ENCODE data around the gene DDX51.
"Not testable (repeated sequence)": the region's sequence is repeated elsewhere in the genome, so short reads cannot be mapped to it uniquely, and the experiment has no call there.

Gene DDX51

DNA sequence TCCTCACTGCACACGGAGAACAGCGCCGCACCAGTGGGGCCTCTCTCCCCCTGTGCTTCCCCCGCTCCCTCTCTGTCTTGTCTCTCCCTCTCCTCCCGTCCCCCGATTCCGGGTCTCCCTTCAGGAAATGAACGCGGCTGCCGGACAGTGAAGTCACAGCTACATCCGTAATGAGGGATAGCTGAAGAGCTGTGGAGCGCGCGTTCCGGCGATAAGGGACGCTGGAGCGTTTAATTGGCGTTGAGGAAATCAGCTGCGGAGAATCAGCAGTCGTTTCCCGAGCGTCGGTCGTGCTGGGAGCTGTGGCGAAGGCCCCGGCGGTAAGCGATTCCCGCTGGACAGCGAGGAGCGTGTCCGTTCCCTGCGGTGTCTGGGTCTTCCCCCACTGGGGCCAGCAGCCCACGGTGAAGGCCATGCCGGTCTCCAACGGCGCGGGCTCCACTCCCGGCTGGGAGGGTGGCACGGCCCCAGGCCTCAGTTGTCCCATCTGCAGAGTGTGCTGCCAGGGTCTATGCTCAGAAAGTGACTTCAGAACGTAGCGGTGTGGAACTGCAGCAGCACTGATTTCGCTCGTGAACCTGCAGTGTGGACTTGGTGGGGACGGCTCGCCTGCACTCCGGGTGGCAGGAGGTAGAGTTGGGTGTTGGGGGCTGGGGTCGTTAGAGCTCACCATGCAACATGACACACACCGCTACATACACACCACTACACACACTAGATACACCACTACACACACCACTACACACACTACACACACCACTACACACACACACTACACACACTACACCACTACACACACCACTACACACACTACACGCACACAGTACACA lies 11.0 kb upstream of the DDX51 start:
- no peak for DNase-seq (ENCODE audit: low read depth in 2 of 2)

- DNase-seq (ENCODE audit: low read depth in 2 of 2) = no peak
Observed at GRCh38 chr12:132154341-132154761, 10.2 kb upstream of the DDX51 start.

GRCh38 chr12:132153501-132154340 lies 9.6 kb upstream of the DDX51 start:
- DNase-seq (ENCODE audit: low read depth in 2 of 2) = peak; percentile 31 to 58

GRCh38 chr12:132152953-132153352 lies 8.8 kb upstream of the DDX51 start:
- no peak for DNase-seq (ENCODE audit: low read depth in 2 of 2)

DNA sequence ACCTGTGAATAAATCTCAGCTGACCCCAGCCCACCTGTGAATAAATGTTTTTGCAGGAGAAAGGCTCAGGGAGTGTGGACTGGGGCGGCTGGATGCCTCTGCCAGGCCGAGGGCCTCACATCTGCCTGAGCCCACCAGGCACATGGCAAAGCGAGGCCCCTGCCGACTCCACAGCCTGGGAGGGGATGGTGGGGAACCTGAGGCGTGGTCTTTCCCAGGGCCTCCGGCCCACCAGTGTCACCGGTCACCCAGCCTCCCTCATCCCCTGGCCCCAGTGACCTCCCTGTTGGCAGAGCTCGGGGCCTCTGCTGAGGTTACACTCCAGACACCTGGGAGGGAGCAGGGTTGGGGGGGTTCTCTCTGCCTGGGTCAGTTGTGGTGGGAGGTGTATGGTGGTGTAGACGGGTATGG lies 8.3 kb upstream of the DDX51 start:
- DNase-seq (ENCODE audit: low read depth in 2 of 2) = no peak

DNA sequence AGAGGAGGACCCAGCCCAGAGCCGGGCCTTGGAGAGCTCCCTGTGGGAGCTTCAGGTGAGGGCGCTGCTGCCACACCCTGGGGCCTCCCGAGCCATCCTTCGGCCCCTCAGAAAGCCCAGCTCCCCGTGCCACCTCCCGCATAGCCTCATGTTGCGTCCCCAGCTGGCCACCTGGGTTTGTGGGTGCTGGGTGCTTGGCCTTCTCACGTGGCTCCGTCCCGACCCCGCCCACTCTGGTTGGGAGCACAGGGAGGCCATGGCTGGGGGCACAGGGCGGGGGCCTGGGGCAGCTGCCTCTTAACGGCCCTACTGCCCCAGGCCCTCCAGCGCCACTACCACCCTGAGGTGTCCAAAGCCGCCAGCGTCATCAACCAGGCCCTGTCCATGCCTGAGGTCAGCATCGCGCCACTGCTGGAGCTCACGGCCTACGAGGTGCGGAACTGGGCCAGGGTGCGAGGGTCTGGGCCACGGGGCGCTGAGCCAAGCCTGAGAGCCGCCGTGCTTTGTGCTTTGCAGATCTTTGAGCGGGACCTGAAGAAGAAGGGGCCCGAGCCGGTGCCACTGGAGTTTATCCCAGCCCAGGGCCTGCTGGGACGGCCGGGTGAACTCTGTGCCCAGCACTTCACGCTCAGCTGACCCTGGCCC lies 7.8 kb upstream of the DDX51 start:
- DNase-seq (ENCODE audit: low read depth in 2 of 2) = no peak

- no peak for DNase-seq (ENCODE audit: low read depth in 2 of 2)
Observed at GRCh38 chr12:132151145-132151765, 7.1 kb upstream of the DDX51 start.

DNA sequence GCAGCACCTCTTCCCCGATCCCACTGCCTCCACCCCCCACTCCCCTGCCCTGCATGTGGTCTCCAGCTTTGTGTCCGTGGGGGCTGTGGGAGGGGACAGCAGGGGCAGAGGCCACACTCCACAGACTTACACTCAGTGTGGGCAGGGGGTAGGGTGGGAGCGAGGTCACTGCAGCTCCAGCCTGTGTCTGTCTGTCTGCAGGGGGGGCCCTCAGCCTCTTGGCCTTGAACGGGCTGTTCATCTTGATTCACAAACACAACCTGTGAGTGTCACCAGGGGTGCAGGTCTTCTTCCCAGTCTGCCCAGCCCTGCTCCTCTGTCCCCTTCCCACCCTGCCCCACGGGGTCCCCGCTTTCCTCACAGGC lies 6.6 kb upstream of the DDX51 start:
- DNase-seq (ENCODE audit: low read depth in 2 of 2) = no peak

DNA sequence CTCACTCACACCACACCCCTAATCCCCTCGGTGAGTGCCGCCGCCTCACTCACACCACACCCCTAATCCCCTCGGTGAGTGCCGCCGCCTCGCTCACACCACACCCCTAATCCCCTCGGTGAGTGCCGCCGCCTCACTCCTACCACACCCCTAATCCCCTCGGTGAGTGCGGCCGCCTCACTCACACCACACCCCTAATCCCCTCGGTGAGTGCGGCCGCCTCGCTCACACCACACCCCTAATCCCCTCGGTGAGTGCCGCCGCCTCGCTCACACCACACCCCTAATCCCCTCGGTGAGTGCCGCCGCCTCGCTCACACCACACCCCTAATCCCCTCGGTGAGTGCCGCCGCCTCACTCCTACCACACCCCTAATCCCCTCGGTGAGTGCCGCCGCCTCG lies 5.4 kb upstream of the DDX51 start:
- DNase-seq (ENCODE audit: low read depth in 2 of 2) = not testable (repeated sequence)

DNA sequence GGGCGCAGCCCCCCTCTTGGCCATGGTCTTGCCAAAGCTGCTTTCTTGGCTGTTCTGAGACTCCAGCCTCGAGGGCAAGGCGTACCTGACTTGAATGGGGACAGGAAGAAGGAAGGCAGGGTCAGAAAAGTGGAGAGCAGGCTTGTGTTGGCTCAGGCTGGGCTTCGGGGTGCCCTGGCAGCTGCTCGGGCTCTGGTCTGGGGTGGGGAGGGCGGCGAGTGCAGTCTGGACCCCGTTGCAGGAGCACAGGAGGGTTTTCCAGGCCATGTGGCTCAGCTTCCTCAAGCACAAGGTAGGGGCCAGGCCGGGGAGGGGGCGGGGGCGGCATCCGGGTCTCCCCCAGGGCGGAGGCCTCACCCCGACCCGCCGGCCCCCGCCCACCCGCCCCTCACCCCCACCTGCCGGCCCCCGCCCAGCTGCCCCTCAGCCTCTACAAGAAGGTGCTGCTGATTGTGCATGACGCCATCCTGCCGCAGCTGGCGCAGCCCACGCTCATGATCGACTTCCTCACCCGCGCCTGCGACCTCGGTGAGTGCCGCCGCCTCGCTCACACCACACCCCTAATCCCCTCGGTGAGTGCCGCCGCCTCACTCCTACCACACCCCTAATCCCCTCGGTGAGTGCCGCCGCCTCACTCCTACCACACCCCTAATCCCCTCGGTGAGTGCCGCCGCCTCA lies 4.4 kb upstream of the DDX51 start:
- DNase-seq (ENCODE audit: low read depth in 2 of 2) = no peak

DNA sequence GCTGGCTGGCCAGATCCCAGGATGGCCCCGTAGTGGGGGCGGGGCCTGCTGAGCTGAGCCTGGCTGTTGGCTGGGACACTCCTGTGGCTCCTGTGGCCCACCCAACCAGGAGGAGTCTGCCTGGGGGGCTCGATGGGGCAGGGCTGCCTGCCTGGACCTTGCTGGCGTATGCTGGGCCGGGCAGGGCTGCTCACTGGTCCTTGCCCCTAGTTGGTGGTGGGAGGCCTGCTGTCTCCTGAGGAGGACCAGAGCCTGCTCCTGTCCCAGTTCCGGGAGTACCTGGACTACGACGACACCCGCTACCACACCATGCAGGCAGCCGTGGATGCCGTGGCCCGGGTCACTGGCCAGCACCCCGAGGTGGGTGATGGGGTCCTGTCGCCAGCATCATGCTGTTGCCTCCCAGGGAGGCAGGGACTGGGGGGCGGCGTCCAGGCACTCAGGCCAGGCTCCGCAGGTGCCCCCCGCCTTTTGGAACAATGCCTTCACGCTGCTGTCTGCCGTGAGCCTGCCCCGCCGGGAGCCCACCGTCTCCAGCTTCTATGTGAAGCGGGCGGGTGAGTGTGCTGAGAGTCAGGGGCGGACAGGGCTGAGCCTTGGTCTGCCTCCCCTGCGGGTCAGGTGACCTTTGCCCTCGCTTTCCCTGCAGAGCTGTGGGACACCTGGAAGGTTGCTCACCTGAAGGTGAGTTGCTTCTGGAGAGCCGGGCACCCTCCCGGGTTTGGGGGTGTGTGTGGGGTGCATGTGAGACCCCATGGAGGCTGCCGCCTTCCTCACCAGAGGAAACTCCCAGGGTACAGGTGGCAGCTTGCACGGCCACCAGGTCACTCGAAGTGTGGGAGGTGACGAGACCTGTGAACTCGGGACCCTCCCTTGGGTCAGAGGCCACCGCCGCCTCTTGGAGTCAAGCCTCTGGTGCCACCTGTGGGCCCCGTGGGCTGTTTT lies 3.6 kb upstream of the DDX51 start:
- no peak for DNase-seq (ENCODE audit: low read depth in 2 of 2)

DNA sequence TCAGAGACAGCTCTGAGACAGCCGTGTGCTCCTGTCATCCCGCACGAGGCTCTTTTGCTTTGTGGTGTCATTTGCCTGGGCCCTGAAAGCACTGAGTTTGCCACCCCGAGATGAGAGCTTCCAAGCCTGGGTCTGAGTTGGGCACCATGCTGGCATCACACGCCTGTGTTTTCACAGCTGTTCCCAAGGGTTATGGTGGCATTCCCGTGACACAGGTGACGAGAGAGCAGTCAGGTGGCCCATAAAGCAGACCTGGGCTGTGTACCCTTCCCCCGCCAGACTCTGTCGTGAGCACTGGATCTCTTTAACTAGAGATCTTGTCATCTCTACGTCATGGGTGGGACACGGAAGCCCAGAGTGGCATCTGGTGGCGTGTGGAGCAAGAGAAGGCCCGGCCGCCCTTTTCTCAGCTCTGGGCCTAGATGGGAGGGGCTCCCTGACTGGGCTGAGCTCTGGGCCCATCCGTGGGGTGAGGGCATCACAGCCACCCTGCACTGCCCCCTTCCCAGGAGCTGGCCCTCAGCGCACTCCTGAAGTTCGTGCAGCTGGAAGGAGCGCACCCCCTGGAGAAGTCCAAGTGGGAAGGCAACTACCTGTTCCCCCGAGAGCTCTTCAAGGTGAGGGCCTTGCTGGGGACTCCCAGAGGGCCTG lies 2.8 kb upstream of the DDX51 start:
- no peak for DNase-seq (ENCODE audit: low read depth in 2 of 2)

- DNase-seq (ENCODE audit: low read depth in 2 of 2) = no peak
Observed at GRCh38 chr12:132146098-132146497, 2.0 kb upstream of the DDX51 start.

GRCh38 chr12:132145334-132145733 lies 1.2 kb upstream of the DDX51 start:
- no peak for DNase-seq (ENCODE audit: low read depth in 2 of 2)

- DNase-seq (ENCODE audit: low read depth in 2 of 2) = no peak
Observed at GRCh38 chr12:132144810-132145168, 670 bp upstream of the DDX51 start.

- DNase-seq (ENCODE audit: low read depth in 2 of 2) = peak in 1 of 2 donors; percentile 35
Observed at GRCh38 chr12:132143336-132144071, 615 bp downstream of the DDX51 start.

DNA sequence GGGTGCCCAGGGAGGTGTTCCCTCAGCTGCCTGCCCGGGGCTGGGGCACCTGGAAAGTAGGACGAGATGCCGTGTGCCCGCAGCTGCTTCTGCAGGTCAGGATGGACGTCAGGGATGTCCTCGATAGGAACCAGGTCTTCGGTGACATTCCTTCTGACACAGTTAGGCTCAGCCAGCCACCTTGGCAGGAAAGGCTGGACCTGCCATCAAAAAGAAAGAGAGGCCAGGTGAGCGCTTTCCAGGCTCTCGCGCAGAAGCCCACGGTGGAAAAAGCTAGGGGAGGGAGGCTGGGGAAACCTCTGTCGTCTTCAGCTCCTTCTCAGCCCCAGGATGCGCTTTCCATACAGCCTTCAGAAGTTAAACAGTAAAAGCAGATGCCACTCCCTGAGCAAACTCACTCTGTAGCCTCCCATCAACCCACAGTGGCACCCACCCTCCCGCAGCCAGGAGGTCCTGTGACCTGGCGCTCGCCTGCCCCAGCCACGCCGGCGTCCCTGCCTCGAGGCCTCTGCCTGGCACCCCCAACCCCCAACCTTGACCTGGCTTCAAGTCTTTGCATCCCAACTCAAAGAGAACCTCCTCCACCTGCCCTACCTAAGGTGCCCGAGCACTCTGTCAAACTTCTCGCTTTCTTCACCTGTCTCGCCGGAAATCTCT lies 1.3 kb downstream of the DDX51 start:
- DNase-seq (ENCODE audit: low read depth in 2 of 2) = no peak

DNA sequence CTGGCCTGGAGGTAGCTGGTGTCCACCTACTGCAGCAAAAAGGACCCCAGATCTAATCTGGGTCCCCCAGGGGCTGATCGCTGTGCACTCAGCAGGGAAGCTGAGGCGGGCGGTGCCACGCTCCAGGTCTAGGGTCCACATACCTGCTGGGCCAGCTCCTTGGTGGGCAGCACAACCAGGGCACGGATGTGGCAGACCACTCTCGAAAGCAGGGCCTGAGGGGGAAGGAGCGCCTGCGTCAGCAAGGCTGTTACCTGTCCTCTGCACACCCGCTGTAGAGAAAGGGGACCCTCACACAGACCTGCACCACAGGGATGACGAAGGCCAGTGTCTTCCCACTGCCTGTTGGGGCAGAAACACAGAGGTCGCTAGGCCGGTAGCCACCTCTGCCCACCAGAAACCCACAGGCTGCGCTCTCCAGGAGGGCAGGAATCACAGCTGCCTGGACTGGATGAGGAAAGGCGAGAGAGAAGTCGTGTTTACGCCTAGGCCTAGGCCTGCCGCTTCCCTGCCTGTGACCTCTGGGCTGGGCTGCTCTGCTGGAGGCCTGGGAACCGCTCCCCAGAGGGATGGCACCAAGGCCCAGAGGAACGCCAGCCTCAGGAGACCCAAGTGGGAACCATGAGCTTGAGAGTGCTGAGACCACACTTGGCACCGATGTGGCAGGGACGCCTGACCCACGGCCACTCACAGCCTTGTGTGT lies 2.0 kb downstream of the DDX51 start:
- DNase-seq (ENCODE audit: low read depth in 2 of 2) = no peak

Measured in stimulated activated CD8-positive, alpha-beta memory T cell treated with anti-CD3 and anti-CD28 coated beads, Interleukin-7, amount 100 ng/mL, for 4 hours (primary cell).